Measurements from ENCODE around the gene DES. TPM values are rescaled to one million over a fixed set of nuclear protein-coding genes. Genes with fewer than 3 reads are reported as not detected.

Gene DES
- total RNA-seq, 1 donor from 2014 or later: 3,588 TPM

DNA sequence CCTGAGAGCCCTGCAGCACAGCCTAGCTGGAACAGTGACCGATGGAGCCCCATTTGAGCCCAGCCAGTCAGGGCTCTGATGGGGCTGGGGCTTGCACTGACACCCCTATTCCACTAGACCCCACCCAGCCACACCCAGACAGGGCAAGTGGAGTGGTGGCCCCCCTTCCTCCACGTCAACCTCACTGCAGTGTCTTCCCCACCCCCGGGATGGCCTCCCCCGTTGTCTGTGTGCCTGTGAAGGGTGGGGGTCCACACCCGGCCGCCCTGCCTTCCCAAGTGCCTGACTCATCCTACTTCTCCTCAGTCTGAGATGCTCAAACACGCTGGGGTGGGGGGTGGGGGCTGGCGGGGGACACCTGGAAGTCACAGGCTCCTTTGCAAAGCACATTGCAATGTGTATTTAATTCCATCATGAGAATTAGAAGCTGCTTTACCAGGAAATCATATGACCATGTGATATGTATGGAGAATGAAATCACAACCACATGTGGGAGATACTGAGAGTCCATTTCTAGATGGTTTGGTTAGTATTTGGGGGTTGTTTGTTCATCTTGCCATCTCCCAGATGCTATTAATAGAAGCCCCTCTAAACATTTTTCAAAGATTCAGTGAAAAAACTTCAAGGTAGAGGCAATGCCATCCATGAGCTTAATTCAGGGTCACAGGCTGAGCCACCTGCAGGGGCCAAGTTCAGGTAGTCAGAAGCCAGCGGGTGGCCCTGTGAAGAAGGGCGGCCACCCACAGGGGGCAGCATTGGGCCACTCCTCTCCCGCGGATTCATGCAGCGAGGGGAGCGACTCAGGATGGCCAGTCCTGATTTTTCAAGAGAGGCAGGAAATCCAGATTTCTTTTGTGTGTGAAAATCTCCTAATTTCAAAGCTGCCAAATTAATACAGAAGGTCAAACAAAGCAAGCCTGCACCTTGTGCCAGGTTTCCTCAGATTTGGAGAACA is 57.8 kb downstream of the DES start:
- no peak overlapping the region for H3K4me3 ChIP-seq (ENCODE audit: low read length in 3 of 3)
- H3K9ac ChIP-seq (ENCODE audit: low read depth in 1 of 3, low read length in 3 of 3): no peak overlapping the region
- no peaks in the 10 kb centered on the region for H3K27me3 ChIP-seq (ENCODE audit: control insufficient read depth in 3 of 3, insufficient read depth in 3 of 3, low read length in 3 of 3)
- no peak overlapping the region for H3K27ac ChIP-seq (ENCODE audit: low read depth, low read length)
- H3K36me3 ChIP-seq (ENCODE audit: control insufficient read depth in 3 of 3, insufficient read depth in 3 of 3, low read length in 3 of 3): peaks cover 64 to 84% (median 78%) of the 10 kb centered on the region in 3 donors
- H3K4me1 ChIP-seq (ENCODE audit: control insufficient read depth in 3 of 3, insufficient read depth in 3 of 3, low read length in 3 of 3): no peaks in the 10 kb centered on the region
- H3K9me3 ChIP-seq (ENCODE audit: control insufficient read depth in 3 of 3, low read length in 3 of 3): no peaks in the 10 kb centered on the region

Other genes with a start within 250 kb of the DES start
- gene SLC23A3, start 248.3 kb upstream of the DES start, total RNA-seq: 0.52 TPM
- gene CNPPD1, start 241.5 kb upstream of the DES start, total RNA-seq: 27.1 TPM
- gene RETREG2, start 240.1 kb upstream of the DES start, total RNA-seq: 35.5 TPM
- 11.5 TPM for gene ZFAND2B, start 211.6 kb upstream of the DES start, total RNA-seq
- 25.6 TPM for gene ABCB6, start 199.4 kb upstream of the DES start, total RNA-seq
- gene ATG9A, start 188.7 kb upstream of the DES start, total RNA-seq: 16.7 TPM
- gene ANKZF1, start 188.6 kb upstream of the DES start, total RNA-seq: 27.7 TPM
- 13.0 TPM for gene GLB1L, start 172.9 kb upstream of the DES start, total RNA-seq
- gene STK16, start 172.9 kb upstream of the DES start, total RNA-seq: 6.3 TPM
- not detected for gene TUBA4B, start 165.1 kb upstream of the DES start, total RNA-seq
- 30.8 TPM for gene TUBA4A, start 164.5 kb upstream of the DES start, total RNA-seq
- 49.6 TPM for gene DNAJB2, start 139.0 kb upstream of the DES start, total RNA-seq
- gene PTPRN, start 109.0 kb upstream of the DES start, total RNA-seq: not detected
- not detected for gene RESP18, start 85.6 kb upstream of the DES start, total RNA-seq
- 25.1 TPM for gene DNPEP, start 30.5 kb upstream of the DES start, total RNA-seq
- 95.5 TPM for gene SPEG, start 16.5 kb downstream of the DES start, total RNA-seq
- gene GMPPA, start 80.5 kb downstream of the DES start, total RNA-seq: 27.7 TPM
- gene ASIC4, start 96.1 kb downstream of the DES start, total RNA-seq: not detected
- 33.4 TPM for gene CHPF, start 125.4 kb downstream of the DES start, total RNA-seq
- 2.1 TPM for gene TMEM198, start 125.7 kb downstream of the DES start, total RNA-seq
- 87.2 TPM for gene OBSL1, start 153.2 kb downstream of the DES start, total RNA-seq
- not detected for gene INHA, start 153.9 kb downstream of the DES start, total RNA-seq
- gene STK11IP, start 179.5 kb downstream of the DES start, total RNA-seq: 8.9 TPM
- 2.1 TPM for gene SLC4A3, start 209.3 kb downstream of the DES start, total RNA-seq